Bronchial epithelial cell (primary cell): ENCODE results near the gene PAPOLA. TPM values are rescaled to one million over a fixed set of nuclear protein-coding genes. Genes with fewer than 3 reads are reported as not detected.

ENCODE experiments used
- DNase-seq: peaks from one replicate; pipeline ENCODE4 v3.0.0-alpha.2; 2010; ENCODE audit warnings: low read depth
- FAIRE-seq: peaks from 2 replicates; lab custom pipeline; 2011; peaks lifted over from hg19 to GRCh38; lab: Jason Lieb, UNC
- H3K27me3 ChIP-seq: 2 replicates; pipeline ENCODE4 v1.5.1; 2011; ENCODE audit warnings: low read length; ENCODE audit not compliant: control insufficient read depth, insufficient read depth
- H3K36me3 ChIP-seq: 2 replicates; pipeline ENCODE4 v1.5.1; 2011; ENCODE audit warnings: low read length; ENCODE audit not compliant: control insufficient read depth, insufficient read depth
- H3K4me3 ChIP-seq: 2 replicates; pipeline ENCODE4 v1.5.1; 2011; ENCODE audit warnings: mild to moderate bottlenecking, low read depth, low read length, control low read depth
- CTCF ChIP-seq: IDR thresholded peaks from 2 replicates; pipeline ENCODE4 v1.5.1; 2011; ENCODE audit warnings: mild to moderate bottlenecking, moderate library complexity, low read length, control low read depth, inconsistent platforms; ENCODE audit not compliant: insufficient read depth, severe bottlenecking
- total RNA-seq: library from RNA; depleted of rRNA; stranded (reverse); fragments of >200 nt; gene quantifications from 2 replicates; pipeline ENCODE4 v1.2.1, GENCODE V29; 2014

Gene PAPOLA
- total RNA-seq, 1 donor from 2014 or later = 70.0 TPM

- TF ChIP-seq CTCF = no peak
- Histone ChIP-seq H3K36me3 (peaks cover 15% of the 10 kb centered on the region), H3K4me3 (no peak overlapping the region), H3K27me3 (no peaks in the 10 kb centered on the region)
- DNase-seq (no peak), FAIRE-seq (no peak)
Observed at GRCh38 chr14:96554315-96554910, 52.2 kb downstream of the PAPOLA start.

GRCh38 chr14:96559571-96559970 is 57.4 kb downstream of the PAPOLA start:
- Histone ChIP-seq H3K36me3 (peaks cover 10% of the 10 kb centered on the region), H3K27me3 (no peaks in the 10 kb centered on the region), H3K4me3 (no peak overlapping the region)
- no peak for DNase-seq
- no peak for FAIRE-seq
- TF ChIP-seq CTCF = no peak

GRCh38 chr14:96564389-96564788 is 62.2 kb downstream of the PAPOLA start:
- no peak for DNase-seq
- H3K27me3 ChIP-seq = no peaks in the 10 kb centered on the region
- H3K36me3 ChIP-seq = peaks cover 2% of the 10 kb centered on the region
- no peak overlapping the region for H3K4me3 ChIP-seq
- FAIRE-seq = no peak
- no peak for TF ChIP-seq CTCF

- FAIRE-seq (no peak), DNase-seq (no peak)
- peaks cover 2% of the 10 kb centered on the region for H3K36me3 ChIP-seq
- no peaks in the 10 kb centered on the region for H3K27me3 ChIP-seq
- no peak for TF ChIP-seq CTCF
- H3K4me3 ChIP-seq = no peak overlapping the region
Observed at GRCh38 chr14:96565811-96566210, 63.6 kb downstream of the PAPOLA start.

- TF ChIP-seq CTCF = peak; percentile 13
- FAIRE-seq = no peak
- no peaks in the 10 kb centered on the region for H3K27me3 ChIP-seq
- H3K4me3 ChIP-seq = no peak overlapping the region
- DNase-seq = peak; percentile 32
- peaks cover 2% of the 10 kb centered on the region for H3K36me3 ChIP-seq
Observed at GRCh38 chr14:96567289-96567899, 65.2 kb downstream of the PAPOLA start.

GRCh38 chr14:96568621-96569020 is 66.4 kb downstream of the PAPOLA start:
- FAIRE-seq (no peak), DNase-seq (no peak)
- Histone ChIP-seq H3K4me3 (no peak overlapping the region), H3K27me3 (no peaks in the 10 kb centered on the region), H3K36me3 (peaks cover 2% of the 10 kb centered on the region)
- no peak for TF ChIP-seq CTCF
